GM18907 (cell line): ENCODE results near the gene ESYT1.
"Not testable (repeated sequence)": the region's sequence is repeated elsewhere in the genome, so short reads cannot be mapped to it uniquely, and the experiment has no call there.

Experiments used
- ATAC-seq: cut with Tn5 transposase; IDR thresholded peaks from one replicate; pipeline ENCODE4 v1.9.1; 2021; ENCODE audit warnings: mild to moderate bottlenecking, moderate library complexity; ENCODE audit not compliant: unreplicated experiment

Gene ESYT1

GRCh38 chr12:56104109-56104814, 23.8 kb upstream of the ESYT1 start, which contains the start of gene PA2G4:
Gene PA2G4, plus strand, starts transcription at chr12:56104559. Its CDS starts 179 bp downstream, at chr12:56104738.
- ATAC-seq = peak; percentile 94

GRCh38 chr12:56104815-56105608, 23.1 kb upstream of the ESYT1 start:
- peak; percentile 27 for ATAC-seq

GRCh38 chr12:56105609-56105902, 22.5 kb upstream of the ESYT1 start:
- no peak for ATAC-seq

GRCh38 chr12:56107242-56107641, 20.8 kb upstream of the ESYT1 start:
- ATAC-seq = no peak

GRCh38 chr12:56110571-56110970, 17.5 kb upstream of the ESYT1 start:
- ATAC-seq = no peak

GRCh38 chr12:56114084-56114483, 14.0 kb upstream of the ESYT1 start:
- no peak for ATAC-seq

GRCh38 chr12:56115329-56115728, 12.7 kb upstream of the ESYT1 start:
- ATAC-seq = no peak

GRCh38 chr12:56116267-56117081, 11.6 kb upstream of the ESYT1 start, which contains the start of gene RPL41:
Gene RPL41, plus strand, starts transcription at chr12:56116633.
- peak; percentile 56 for ATAC-seq

- ATAC-seq = not testable (repeated sequence)
Observed at GRCh38 chr12:56117082-56117706, 10.9 kb upstream of the ESYT1 start.

GRCh38 chr12:56117778-56118687, 10.0 kb upstream of the ESYT1 start, which contains the start of gene ZC3H10:
Gene ZC3H10, plus strand, starts transcription at chr12:56118266. Its CDS starts 2,297 bp downstream, at chr12:56120563.
- peak; percentile 91 for ATAC-seq

- peak; percentile 1 for ATAC-seq
Observed at GRCh38 chr12:56118688-56119357, 9.2 kb upstream of the ESYT1 start.

- ATAC-seq = no peak
Observed at GRCh38 chr12:56119361-56119796, 8.7 kb upstream of the ESYT1 start.

GRCh38 chr12:56120158-56120846, 7.8 kb upstream of the ESYT1 start:
- no peak for ATAC-seq

- no peak for ATAC-seq
Observed at GRCh38 chr12:56121204-56121870, 6.7 kb upstream of the ESYT1 start.

GRCh38 chr12:56122637-56123036, 5.4 kb upstream of the ESYT1 start:
- no peak for ATAC-seq

- ATAC-seq = no peak
Observed at GRCh38 chr12:56124133-56124532, 3.9 kb upstream of the ESYT1 start.

- ATAC-seq = no peak
Observed at GRCh38 chr12:56126732-56127239, 1.3 kb upstream of the ESYT1 start.

- ATAC-seq = no peak
Observed at GRCh38 chr12:56127485-56127887, 581 bp upstream of the ESYT1 start.
